Loucy (cell line): ENCODE results near the gene DOCK10.

Experiments
- H2AFZ ChIP-seq: fragments of 200-600 bp; sonication (generic); 2 replicates; pipeline ENCODE4 v1.6.0; 2016; ENCODE audit warnings: antibody characterized with exemption, mild to moderate bottlenecking, low read length, moderate library complexity
- H3F3A ChIP-seq: fragments of 200-600 bp; 2 replicates; pipeline ENCODE4 v1.6.0; 2016; ENCODE audit warnings: antibody characterized with exemption, low read depth, mild to moderate bottlenecking
- H3K27me3 ChIP-seq: fragments of 200-600 bp; sonication (generic); 2 replicates; pipeline ENCODE4 v1.6.1; 2014; ENCODE audit warnings: low read length, mild to moderate bottlenecking; ENCODE audit not compliant: insufficient read depth, poor library complexity, severe bottlenecking
- H3K36me3 ChIP-seq: fragments of 200-600 bp; sonication (generic); 2 replicates; pipeline ENCODE4 v1.6.1; 2016; ENCODE audit warnings: low read length; ENCODE audit not compliant: insufficient read depth
- H3K4me1 ChIP-seq: fragments of 200-600 bp; sonication (generic); 2 replicates; pipeline ENCODE4 v1.5.1; 2014; ENCODE audit warnings: low read length, mild to moderate bottlenecking; ENCODE audit not compliant: insufficient read depth, poor library complexity, severe bottlenecking
- H3K4me2 ChIP-seq: fragments of 200-600 bp; sonication (generic); 2 replicates; pipeline ENCODE4 v1.6.0; 2014; ENCODE audit warnings: antibody characterized with exemption, low read length, low read depth, mild to moderate bottlenecking; ENCODE audit not compliant: poor library complexity, severe bottlenecking
- H3K4me3 ChIP-seq: fragments of 200-600 bp; sonication (generic); 2 replicates; pipeline ENCODE4 v1.5.1; 2014; ENCODE audit warnings: low read length, mild to moderate bottlenecking, mixed read lengths; ENCODE audit not compliant: poor library complexity, severe bottlenecking
- H3K79me2 ChIP-seq: fragments of 200-600 bp; sonication (generic); 2 replicates; pipeline ENCODE4 v1.6.1; 2014; ENCODE audit warnings: low read length; ENCODE audit not compliant: insufficient read depth
- H3K9ac ChIP-seq: fragments of 200-600 bp; sonication (generic); 2 replicates; pipeline ENCODE4 v1.6.0; 2014; ENCODE audit warnings: mild to moderate bottlenecking, low read depth, low read length, moderate library complexity; ENCODE audit not compliant: poor library complexity, severe bottlenecking
- H3K9me2 ChIP-seq: fragments of 200-600 bp; sonication (generic); replicated peaks from 2 replicates; pipeline ENCODE4 v1.6.1; 2016; ENCODE audit warnings: low read depth, low read length, mixed read lengths
- H3K9me3 ChIP-seq: fragments of 200-600 bp; sonication (generic); 2 replicates; pipeline ENCODE4 v1.6.1; 2014; ENCODE audit warnings: mild to moderate bottlenecking, antibody characterized with exemption, low read length, low read depth; ENCODE audit not compliant: insufficient read depth
- H4K20me1 ChIP-seq: fragments of 200-600 bp; sonication (generic); 2 replicates; pipeline ENCODE4 v1.6.0; 2014; ENCODE audit warnings: antibody characterized with exemption, low read length, mild to moderate bottlenecking; ENCODE audit not compliant: insufficient read depth, poor library complexity, severe bottlenecking
- EZH2phosphoT487 ChIP-seq: fragments of 200-600 bp; IDR thresholded peaks from 2 replicates; pipeline ENCODE4 v1.6.1; 2018; ENCODE audit warnings: antibody characterized with exemption, mild to moderate bottlenecking, moderate library complexity, borderline replicate concordance
- TF ChIP-seq, protein P1 (sequence below): fragments of 200-600 bp; sonication (generic); conservative IDR thresholded peaks from 2 replicates; pipeline ENCODE4 v1.5.1; 2014; ENCODE audit warnings: mild to moderate bottlenecking, antibody characterized with exemption, low read length

Gene DOCK10

GRCh38 chr2:225073198-225073597 lies 30.9 kb upstream of the DOCK10 start:
- Histone ChIP-seq H3K9me3 (no peaks in the 10 kb centered on the region), H3K4me3 (no peak overlapping the region), H3K27me3 (no peaks in the 10 kb centered on the region), H3K79me2 (no peaks in the 10 kb centered on the region), H3F3A (no peaks in the 10 kb centered on the region), H3K9ac (no peak overlapping the region), H3K9me2 (no peaks in the 10 kb centered on the region), H3K4me1 (peaks cover 9% of the 10 kb centered on the region), H4K20me1 (no peaks in the 10 kb centered on the region), H3K4me2 (no peak overlapping the region), H3K36me3 (no peaks in the 10 kb centered on the region), H2AFZ (no peak overlapping the region)
- TF ChIP-seq, protein P1, sequence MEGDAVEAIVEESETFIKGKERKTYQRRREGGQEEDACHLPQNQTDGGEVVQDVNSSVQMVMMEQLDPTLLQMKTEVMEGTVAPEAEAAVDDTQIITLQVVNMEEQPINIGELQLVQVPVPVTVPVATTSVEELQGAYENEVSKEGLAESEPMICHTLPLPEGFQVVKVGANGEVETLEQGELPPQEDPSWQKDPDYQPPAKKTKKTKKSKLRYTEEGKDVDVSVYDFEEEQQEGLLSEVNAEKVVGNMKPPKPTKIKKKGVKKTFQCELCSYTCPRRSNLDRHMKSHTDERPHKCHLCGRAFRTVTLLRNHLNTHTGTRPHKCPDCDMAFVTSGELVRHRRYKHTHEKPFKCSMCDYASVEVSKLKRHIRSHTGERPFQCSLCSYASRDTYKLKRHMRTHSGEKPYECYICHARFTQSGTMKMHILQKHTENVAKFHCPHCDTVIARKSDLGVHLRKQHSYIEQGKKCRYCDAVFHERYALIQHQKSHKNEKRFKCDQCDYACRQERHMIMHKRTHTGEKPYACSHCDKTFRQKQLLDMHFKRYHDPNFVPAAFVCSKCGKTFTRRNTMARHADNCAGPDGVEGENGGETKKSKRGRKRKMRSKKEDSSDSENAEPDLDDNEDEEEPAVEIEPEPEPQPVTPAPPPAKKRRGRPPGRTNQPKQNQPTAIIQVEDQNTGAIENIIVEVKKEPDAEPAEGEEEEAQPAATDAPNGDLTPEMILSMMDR = no peak
- no peak for TF ChIP-seq EZH2phosphoT487

DNA sequence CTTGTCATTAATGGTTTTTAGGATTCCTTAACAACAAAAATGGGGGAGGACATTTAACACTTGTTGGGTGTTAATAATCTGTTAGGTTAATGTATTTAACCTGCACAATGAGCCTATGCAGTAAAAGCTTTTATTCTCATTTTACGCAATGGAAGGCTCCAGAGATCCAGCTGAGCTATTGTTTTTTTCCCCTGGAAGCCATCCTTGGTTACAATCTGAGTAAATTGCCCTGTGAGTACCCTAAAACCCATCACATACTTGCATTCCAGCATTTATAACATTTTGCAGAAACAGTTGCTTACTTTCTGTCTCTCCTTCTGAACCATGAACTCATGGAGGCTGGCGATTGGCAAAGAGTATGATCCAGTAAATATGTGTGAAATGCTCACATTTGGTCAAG lies 30.2 kb upstream of the DOCK10 start:
- H3K27me3 ChIP-seq = no peaks in the 10 kb centered on the region
- H3K9me2 ChIP-seq = no peaks in the 10 kb centered on the region
- H3K4me2 ChIP-seq = no peak overlapping the region
- H3K79me2 ChIP-seq = no peaks in the 10 kb centered on the region
- H3K9me3 ChIP-seq = peaks cover 6% of the 10 kb centered on the region; the same call in 1 of the 2 replicates
- H4K20me1 ChIP-seq = no peaks in the 10 kb centered on the region
- no peak overlapping the region for H3K4me3 ChIP-seq
- no peaks in the 10 kb centered on the region for H3F3A ChIP-seq
- H2AFZ ChIP-seq = no peak overlapping the region
- peaks cover 6% of the 10 kb centered on the region for H3K4me1 ChIP-seq
- no peak overlapping the region for H3K9ac ChIP-seq
- H3K36me3 ChIP-seq = no peaks in the 10 kb centered on the region
- no peak for TF ChIP-seq EZH2phosphoT487
- TF ChIP-seq, protein P1 = no peak

- H3K36me3 ChIP-seq = no peaks in the 10 kb centered on the region
- H3K27me3 ChIP-seq = no peaks in the 10 kb centered on the region
- no peaks in the 10 kb centered on the region for H4K20me1 ChIP-seq
- H3K4me1 ChIP-seq = peaks cover 6% of the 10 kb centered on the region
- H3K4me2 ChIP-seq = no peak overlapping the region
- H3K9ac ChIP-seq = no peak overlapping the region
- H3K9me2 ChIP-seq = no peaks in the 10 kb centered on the region
- no peak for TF ChIP-seq EZH2phosphoT487
- TF ChIP-seq, protein P1 = no peak
- H3F3A ChIP-seq = no peaks in the 10 kb centered on the region
- H3K79me2 ChIP-seq = no peaks in the 10 kb centered on the region
- no peak overlapping the region for H3K4me3 ChIP-seq
- no peak overlapping the region for H2AFZ ChIP-seq
- H3K9me3 ChIP-seq = peaks cover 9% of the 10 kb centered on the region; the same call in 1 of the 2 replicates
Measured at GRCh38 chr2:225070811-225071210, 28.5 kb upstream of the DOCK10 start.
